BLaER1 treated with 17β-estradiol and CSF1 and Interleukin-3, amounts not matched to agents 10 nM and 100 nM (cell line): Measurements from ENCODE around the gene RCCD1.
A peak's percentile ranks its signal among the peaks of the same experiment; 100 is the strongest.

Experiments
- H3K27ac ChIP-seq, 11 experiments: shearing (Covaris generic); formaldehyde crosslinking; 2 replicates each; pipeline ENCODE4 v1.8.1; 2022
- H3K27me3 ChIP-seq, 11 experiments: shearing (Covaris generic); formaldehyde crosslinking; 2 replicates each; pipeline ENCODE4 v1.8.1; 2022
- H3K36me3 ChIP-seq, 11 experiments: shearing (Covaris generic); formaldehyde crosslinking; 2 replicates each; pipeline ENCODE4 v1.8.1; 2022
- H3K4me1 ChIP-seq, 10 experiments: shearing (Covaris generic); formaldehyde crosslinking; 2 replicates each; pipeline ENCODE4 v1.8.1; 2022
- H3K4me2 ChIP-seq, 11 experiments: shearing (Covaris generic); formaldehyde crosslinking; 2 replicates each; pipeline ENCODE4 v1.8.1; 2022
- H3K4me3 ChIP-seq, 10 experiments: shearing (Covaris generic); formaldehyde crosslinking; 2 replicates each; pipeline ENCODE4 v1.8.1; 2022
- H3K9ac ChIP-seq, 11 experiments: shearing (Covaris generic); formaldehyde crosslinking; 2 replicates each; pipeline ENCODE4 v1.8.1; 2022
- H3K9me3 ChIP-seq, 11 experiments: shearing (Covaris generic); formaldehyde crosslinking; replicated peaks in 1 of 11; 2 replicates each; pipeline ENCODE4 v1.8.1; 2022
- H4K20me1 ChIP-seq, 11 experiments: shearing (Covaris generic); formaldehyde crosslinking; 2 replicates each; pipeline ENCODE4 v1.8.1; 2022
- Cebpa-rat ChIP-seq, 11 experiments: shearing (Covaris generic); IDR thresholded peaks; 2 replicates each; pipeline ENCODE4 v1.8.1; 2022

Gene RCCD1

GRCh38 chr15:90960298-90961091, 5.8 kb downstream of the RCCD1 start:
- H3K4me2 ChIP-seq: peak overlapping the region; percentile 23 to 71 (median 53); a peak in 20 of 22 replicates
- TF ChIP-seq Cebpa-rat (IDR thresholded peaks at IDR 0.05): no peak
- H3K27ac ChIP-seq: peak overlapping the region in 2 of 11 experiments; percentile 6 to 23; a peak in 1 of 22 replicates
- no peaks in the 10 kb centered on the region for H3K27me3 ChIP-seq
- H3K9me3 ChIP-seq: no peaks in the 10 kb centered on the region
- peak overlapping the region in 8 of 11 experiments; percentile 20 to 64 (median 40); a peak in 13 of 22 replicates for H3K9ac ChIP-seq
- peaks cover 0 to 40% (median 14%) of the 10 kb centered on the region in 11 experiments; a peak in 11 of 22 replicates for H4K20me1 ChIP-seq
- peaks cover 34 to 73% (median 66%) of the 10 kb centered on the region in 11 experiments for H3K36me3 ChIP-seq
- peaks cover 21 to 51% (median 43%) of the 10 kb centered on the region in 10 experiments for H3K4me1 ChIP-seq
- no peak overlapping the region for H3K4me3 ChIP-seq

DNA sequence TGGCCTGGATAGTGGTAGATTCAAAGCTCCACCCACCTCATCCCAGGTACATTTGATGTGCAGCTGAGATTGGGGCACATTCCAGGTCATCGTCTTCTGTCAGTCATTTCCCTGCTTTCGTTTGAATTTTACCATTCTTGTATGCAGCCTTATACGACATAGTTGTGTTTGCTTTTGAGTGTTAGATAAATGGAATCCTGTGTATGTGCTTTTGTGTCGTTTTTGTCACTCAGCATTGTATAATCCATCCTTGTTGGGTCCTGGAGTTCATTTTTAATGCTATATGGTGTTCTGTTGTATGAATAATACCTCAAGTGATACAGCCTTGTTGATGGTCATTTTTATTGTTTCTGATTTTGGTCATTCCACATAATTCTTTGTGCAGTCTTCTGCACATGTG, 7.3 kb downstream of the RCCD1 start:
- H3K9me3 ChIP-seq: no peaks in the 10 kb centered on the region
- no peak overlapping the region for H3K4me3 ChIP-seq
- no peaks in the 10 kb centered on the region for H3K27me3 ChIP-seq
- H4K20me1 ChIP-seq: peaks cover 0 to 50% (median 14%) of the 10 kb centered on the region in 11 experiments; a peak in 11 of 22 replicates
- H3K9ac ChIP-seq: no peak overlapping the region
- peaks cover 8 to 38% (median 31%) of the 10 kb centered on the region in 10 experiments; a peak in 18 of 20 replicates for H3K4me1 ChIP-seq
- H3K27ac ChIP-seq: no peak overlapping the region
- TF ChIP-seq Cebpa-rat (IDR thresholded peaks at IDR 0.05): no peak
- H3K36me3 ChIP-seq: peaks cover 45 to 86% (median 81%) of the 10 kb centered on the region in 11 experiments
- no peak overlapping the region for H3K4me2 ChIP-seq

- H3K27me3 ChIP-seq: no peaks in the 10 kb centered on the region
- TF ChIP-seq Cebpa-rat (IDR thresholded peaks at IDR 0.05): no peak
- peaks cover 0 to 46% (median 0%) of the 10 kb centered on the region in 11 experiments; a peak in 9 of 22 replicates for H4K20me1 ChIP-seq
- peaks cover 66 to 100% (median 98%) of the 10 kb centered on the region in 11 experiments for H3K36me3 ChIP-seq
- H3K9ac ChIP-seq: no peak overlapping the region
- H3K4me1 ChIP-seq: peaks cover 0 to 5% (median 1%) of the 10 kb centered on the region in 10 experiments; a peak in 10 of 20 replicates
- H3K27ac ChIP-seq: no peak overlapping the region
- no peaks in the 10 kb centered on the region for H3K9me3 ChIP-seq
- no peak overlapping the region for H3K4me2 ChIP-seq
- no peak overlapping the region for H3K4me3 ChIP-seq
These were observed 11.6 kb downstream of the RCCD1 start for GRCh38 chr15:90966262-90966661.

GRCh38 chr15:90967206-90967605, 12.5 kb downstream of the RCCD1 start:
- TF ChIP-seq Cebpa-rat (IDR thresholded peaks at IDR 0.05): no peak

DNA sequence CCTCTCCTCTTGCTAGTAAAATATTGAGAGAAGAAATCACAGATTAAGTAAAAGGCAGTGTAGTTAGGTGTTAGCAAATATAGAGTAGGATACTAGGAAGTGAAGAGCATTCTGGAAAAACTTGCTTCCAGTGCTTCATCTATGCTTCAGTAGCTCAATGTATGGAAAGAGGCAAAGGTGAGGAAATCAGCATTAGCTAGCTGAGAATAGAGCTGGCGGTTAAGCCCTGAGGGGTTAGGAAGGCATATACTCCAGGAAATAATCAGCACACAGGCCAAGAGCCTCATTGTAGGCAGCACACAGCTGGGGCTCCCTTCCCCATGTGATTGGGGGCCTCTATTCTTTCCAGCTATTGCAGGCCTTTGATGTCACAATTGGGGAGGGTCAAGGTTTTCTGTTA, 13.8 kb downstream of the RCCD1 start:
- Histone ChIP-seq H3K27ac (no peak overlapping the region), H3K36me3 (peaks cover 51 to 100% (median 98%) of the 10 kb centered on the region in 11 experiments), H3K27me3 (no peaks in the 10 kb centered on the region), H4K20me1 (peaks cover 0 to 34% (median 0%) of the 10 kb centered on the region in 11 experiments; a peak in 8 of 22 replicates), H3K9me3 (no peaks in the 10 kb centered on the region), H3K4me1 (no peaks in the 10 kb centered on the region), H3K4me2 (no peak overlapping the region), H3K4me3 (no peak overlapping the region), H3K9ac (0 out of 22 replicates have a peak overlapping the region, but pooled peaks of 1 of the 11 experiments have one; percentile 4)
- TF ChIP-seq Cebpa-rat (IDR thresholded peaks at IDR 0.05): no peak

More at GRCh38 chr15:90967206-90967605, 12.5 kb downstream of the RCCD1 start:
- Histone ChIP-seq H3K36me3 (peaks cover 56 to 100% (median 98%) of the 10 kb centered on the region in 11 experiments), H3K27me3 (no peaks in the 10 kb centered on the region), H4K20me1 (peaks cover 0 to 36% (median 0%) of the 10 kb centered on the region in 11 experiments; a peak in 9 of 22 replicates), H3K27ac (no peak overlapping the region), H3K4me3 (no peak overlapping the region), H3K9ac (no peak overlapping the region), H3K4me2 (no peak overlapping the region), H3K9me3 (no peaks in the 10 kb centered on the region), H3K4me1 (no peaks in the 10 kb centered on the region; a peak in 1 of 20 replicates)

- H3K9me3 ChIP-seq: no peaks in the 10 kb centered on the region
- H3K4me1 ChIP-seq: no peaks in the 10 kb centered on the region
- no peak overlapping the region for H3K27ac ChIP-seq
- H4K20me1 ChIP-seq: peaks cover 0 to 32% (median 0%) of the 10 kb centered on the region in 11 experiments; a peak in 8 of 22 replicates
- no peak overlapping the region for H3K9ac ChIP-seq
- no peak for TF ChIP-seq Cebpa-rat (IDR thresholded peaks at IDR 0.05)
- H3K36me3 ChIP-seq: peaks cover 65 to 100% (median 100%) of the 10 kb centered on the region in 11 experiments
- H3K4me3 ChIP-seq: no peak overlapping the region
- H3K27me3 ChIP-seq: no peaks in the 10 kb centered on the region
- H3K4me2 ChIP-seq: no peak overlapping the region
These were observed 15.6 kb downstream of the RCCD1 start for GRCh38 chr15:90970274-90970673.

GRCh38 chr15:90972133-90972532, 17.4 kb downstream of the RCCD1 start:
- Histone ChIP-seq H3K4me3 (no peak overlapping the region), H3K36me3 (peaks cover 59 to 100% (median 100%) of the 10 kb centered on the region in 11 experiments), H3K9ac (no peak overlapping the region), H3K4me1 (no peaks in the 10 kb centered on the region), H4K20me1 (peaks cover 0 to 13% (median 0%) of the 10 kb centered on the region in 11 experiments; a peak in 7 of 22 replicates), H3K27me3 (no peaks in the 10 kb centered on the region), H3K9me3 (no peaks in the 10 kb centered on the region), H3K27ac (no peak overlapping the region), H3K4me2 (no peak overlapping the region)
- TF ChIP-seq Cebpa-rat (IDR thresholded peaks at IDR 0.05): no peak

DNA sequence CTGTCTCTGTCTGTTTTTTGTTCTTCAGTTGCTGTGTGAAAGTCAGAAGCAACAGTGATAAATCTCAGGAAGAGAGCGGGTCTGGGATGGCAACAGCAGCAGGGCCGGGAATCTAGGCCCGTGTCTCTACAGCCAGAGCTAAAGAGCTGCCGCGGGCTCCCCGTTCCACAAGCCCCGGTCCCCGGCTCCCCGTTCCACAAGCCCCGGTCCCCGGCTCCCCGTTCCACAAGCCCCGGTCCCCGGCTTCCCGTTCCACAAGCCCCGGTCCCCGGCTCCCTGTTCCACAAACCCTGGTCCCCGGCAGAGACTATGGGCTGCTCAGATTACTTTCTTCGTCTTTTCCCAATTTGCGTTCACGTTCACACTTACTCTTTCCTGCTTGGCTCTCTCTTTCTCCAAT, 19.5 kb downstream of the RCCD1 start:
- H3K27me3 ChIP-seq: no peaks in the 10 kb centered on the region
- peaks cover 0 to 4% (median 0%) of the 10 kb centered on the region in 11 experiments; a peak in 5 of 22 replicates for H4K20me1 ChIP-seq
- TF ChIP-seq Cebpa-rat (IDR thresholded peaks at IDR 0.05): no peak
- H3K9ac ChIP-seq: no peak overlapping the region
- H3K4me2 ChIP-seq: no peak overlapping the region
- no peaks in the 10 kb centered on the region for H3K9me3 ChIP-seq
- peaks cover 38 to 100% (median 98%) of the 10 kb centered on the region in 11 experiments for H3K36me3 ChIP-seq
- no peak overlapping the region for H3K4me3 ChIP-seq
- H3K27ac ChIP-seq: no peak overlapping the region
- H3K4me1 ChIP-seq: no peaks in the 10 kb centered on the region

GRCh38 chr15:90979582-90979981, 24.9 kb downstream of the RCCD1 start:
- H4K20me1 ChIP-seq: peaks cover 0 to 10% (median 0%) of the 10 kb centered on the region in 11 experiments; a peak in 6 of 22 replicates
- peak overlapping the region in 3 of 11 experiments; percentile 35 to 44 (median 40); a peak in 4 of 22 replicates for H3K27ac ChIP-seq
- no peak overlapping the region for H3K4me2 ChIP-seq
- no peak for TF ChIP-seq Cebpa-rat (IDR thresholded peaks at IDR 0.05)
- H3K9ac ChIP-seq: no peak overlapping the region
- no peak overlapping the region for H3K4me3 ChIP-seq
- peaks cover 21 to 100% (median 98%) of the 10 kb centered on the region in 11 experiments for H3K36me3 ChIP-seq
- H3K27me3 ChIP-seq: no peaks in the 10 kb centered on the region
- no peaks in the 10 kb centered on the region for H3K9me3 ChIP-seq
- peaks cover 11 to 34% (median 26%) of the 10 kb centered on the region in 10 experiments; a peak in 19 of 20 replicates for H3K4me1 ChIP-seq
